ENCODE results near the gene PPP1R37. TPM values are rescaled to one million over a fixed set of nuclear protein-coding genes. Genes with fewer than 3 reads are reported as not detected.

PPP1R37 gene
- total RNA-seq, 1 experiment from 2014 or later = 33.6 TPM

GRCh38 chr19:45168767-45169351 lies 75.9 kb downstream of the PPP1R37 start:
- Histone ChIP-seq H3K9me3 (ENCODE audit: control insufficient read depth, low read depth, low read length) (no peaks in the 10 kb centered on the region), H4K8ac (replicated peaks; ENCODE audit: insufficient read length, low read depth, low read length) (no peak overlapping the region), H3K79me1 (ENCODE audit: insufficient read depth, low read depth, low read length, poor library complexity, severe bottlenecking) (no peaks in the 10 kb centered on the region), H3T11ph (ENCODE audit: low read length) (no peak overlapping the region), H3K23ac (ENCODE audit: insufficient read length, low read depth, low read length) (no peak overlapping the region), H2BK5ac (ENCODE audit: insufficient read length, low read length) (no peak overlapping the region), H3K18ac (ENCODE audit: insufficient read length, low read depth, low read length) (no peak overlapping the region), H3K4me2 (ENCODE audit: insufficient read depth, insufficient read length, low read length) (no peak overlapping the region), H3K9ac (ENCODE audit: extremely low read depth, insufficient read length, low read length) (no peak overlapping the region), H3K4me1 (ENCODE audit: insufficient read depth, low read length) (no peaks in the 10 kb centered on the region), H3K56ac (ENCODE audit: insufficient read length, low read depth, low read length) (no peak overlapping the region), H2AFZ (ENCODE audit: low read length) (no peak overlapping the region), H2BK15ac (ENCODE audit: low read depth, low read length) (no peak overlapping the region), H3K27me3 (ENCODE audit: insufficient read depth, low read length) (no peaks in the 10 kb centered on the region), H3K4ac (ENCODE audit: low read depth, low read length) (no peak overlapping the region), H2BK120ac (ENCODE audit: low read depth, low read length, poor library complexity, severe bottlenecking) (no peak overlapping the region), H3K14ac (ENCODE audit: insufficient read depth, low read length) (no peak overlapping the region), H2BK12ac (ENCODE audit: insufficient read length, low read depth, low read length) (no peak overlapping the region), H4K5ac (ENCODE audit: insufficient read length, low read depth, low read length) (no peak overlapping the region), H2BK20ac (ENCODE audit: low read depth, low read length, poor library complexity, severe bottlenecking) (no peak overlapping the region), H3K79me2 (ENCODE audit: insufficient read depth, low read length) (no peaks in the 10 kb centered on the region; the same call in 1 of the 2 replicates), H4K91ac (ENCODE audit: insufficient read length, low read depth, low read length) (no peak overlapping the region), H4K20me1 (ENCODE audit: control insufficient read depth, insufficient read depth, insufficient read length) (no peaks in the 10 kb centered on the region), H2AK5ac (ENCODE audit: insufficient read length, low read length) (no peak overlapping the region), H3K27ac (ENCODE audit: insufficient read length, low read depth, low read length) (no peak overlapping the region), H3K23me2 (ENCODE audit: insufficient read length, low read depth, low read length, poor library complexity, severe bottlenecking) (no peaks in the 10 kb centered on the region)
- Mint-ChIP-seq H3K36me3 (ENCODE audit: insufficient read depth in 1 of 3, low read depth in 3 of 3) (no peaks in the 10 kb centered on the region; a peak in 1 of 7 replicates), H3K27ac (no peak overlapping the region), H3K4me3 (no peak overlapping the region), H3K4me1 (peaks cover 2 to 15% of the 10 kb centered on the region in 2 experiments), H3K27me3 (ENCODE audit: low read depth) (peaks cover 3% of the 10 kb centered on the region; the same call in 1 of the 2 replicates), H3K9me3 (no peaks in the 10 kb centered on the region)
- no CpG with 5 or more reads among the region's 16 CpGs for WGBS (ENCODE audit: extremely low coverage, insufficient read length, low lambda C conversion rate)
- TF ChIP-seq, protein P1, sequence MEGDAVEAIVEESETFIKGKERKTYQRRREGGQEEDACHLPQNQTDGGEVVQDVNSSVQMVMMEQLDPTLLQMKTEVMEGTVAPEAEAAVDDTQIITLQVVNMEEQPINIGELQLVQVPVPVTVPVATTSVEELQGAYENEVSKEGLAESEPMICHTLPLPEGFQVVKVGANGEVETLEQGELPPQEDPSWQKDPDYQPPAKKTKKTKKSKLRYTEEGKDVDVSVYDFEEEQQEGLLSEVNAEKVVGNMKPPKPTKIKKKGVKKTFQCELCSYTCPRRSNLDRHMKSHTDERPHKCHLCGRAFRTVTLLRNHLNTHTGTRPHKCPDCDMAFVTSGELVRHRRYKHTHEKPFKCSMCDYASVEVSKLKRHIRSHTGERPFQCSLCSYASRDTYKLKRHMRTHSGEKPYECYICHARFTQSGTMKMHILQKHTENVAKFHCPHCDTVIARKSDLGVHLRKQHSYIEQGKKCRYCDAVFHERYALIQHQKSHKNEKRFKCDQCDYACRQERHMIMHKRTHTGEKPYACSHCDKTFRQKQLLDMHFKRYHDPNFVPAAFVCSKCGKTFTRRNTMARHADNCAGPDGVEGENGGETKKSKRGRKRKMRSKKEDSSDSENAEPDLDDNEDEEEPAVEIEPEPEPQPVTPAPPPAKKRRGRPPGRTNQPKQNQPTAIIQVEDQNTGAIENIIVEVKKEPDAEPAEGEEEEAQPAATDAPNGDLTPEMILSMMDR (conservative IDR thresholded peaks at IDR 0.05) = no peak
- no peak for DNase-seq

Data from H9 (cell line).